ENCODE data around the gene MAST3. TPM values are rescaled to one million over a fixed set of nuclear protein-coding genes. Genes with fewer than 3 reads are reported as not detected.

The MAST3 gene
- total RNA-seq, 2 experiments from 2014 or later: 14.8 to 31.4 TPM

- Histone ChIP-seq H3K4me1 (ENCODE audit: insufficient read depth, low read length, poor library complexity, severe bottlenecking) (peaks cover 27% of the 10 kb centered on the region), H3K36me3 (ENCODE audit: insufficient read depth, low read length) (peaks cover 28% of the 10 kb centered on the region), H3K27ac (ENCODE audit: low read depth, low read length, poor library complexity, severe bottlenecking) (peak overlapping the region; percentile 90), H2AFZ (ENCODE audit: low read length) (peak overlapping the region; percentile 58; the same call in 1 of the 2 replicates), H3K4me3 (ENCODE audit: low read depth, low read length, poor library complexity, severe bottlenecking) (peak overlapping the region; percentile 82), H4K20me1 (ENCODE audit: insufficient read depth, low read length) (no peaks in the 10 kb centered on the region), H3K79me2 (ENCODE audit: insufficient read depth, low read depth, low read length) (peaks cover 3% of the 10 kb centered on the region; the same call in 1 of the 2 replicates), H3K9me2 (ENCODE audit: insufficient read depth, low read length) (no peaks in the 10 kb centered on the region), H3K4me2 (ENCODE audit: low read length) (peak overlapping the region; percentile 94), H3K9me3 (ENCODE audit: low read length) (no peaks in the 10 kb centered on the region)
- TF ChIP-seq EZH2phosphoT487 (IDR thresholded peaks at IDR 0.05; ENCODE audit: borderline replicate concordance, low read depth, low read length): no peak
- TF ChIP-seq CTCF (conservative IDR thresholded peaks at IDR 0.05; ENCODE audit: low read length): peak; percentile 88
- no TSS peak for BruUV-seq (replicated peaks)
- intact Hi-C loops (cut with micrococcal nuclease; ENCODE audit: unreplicated experiment): loop anchor here (2.0 to 5.0 kb wide), 2 partner anchors 34 to 145 kb away; partner anchors contain the start of gene ARRDC2
- ChIA-PET CTCF (ENCODE audit: unreplicated experiment) (no interaction called here), POLR2A (no interaction called here)
- peak; percentile 100 for DNase-seq (ENCODE audit: low spot score)
Observed at GRCh38 chr19:18152442-18152816, 54.9 kb downstream of the MAST3 start.

GRCh38 chr19:18152817-18153555 lies 55.4 kb downstream of the MAST3 start, which contains the start of gene PIK3R2:
Gene PIK3R2, plus strand, starts transcription at chr19:18153163. Its CDS starts 2,717 bp downstream, at chr19:18155880.
- no peaks in the 10 kb centered on the region for H4K20me1 ChIP-seq (ENCODE audit: insufficient read depth, low read length)
- no peaks in the 10 kb centered on the region for H3K9me3 ChIP-seq (ENCODE audit: low read length)
- H3K79me2 ChIP-seq (ENCODE audit: insufficient read depth, low read depth, low read length): peaks cover 3% of the 10 kb centered on the region; the same call in 1 of the 2 replicates
- no peaks in the 10 kb centered on the region for H3K9me2 ChIP-seq (ENCODE audit: insufficient read depth, low read length)
- peak within 1 kb of the TSS; percentile 82 for H3K4me3 ChIP-seq (ENCODE audit: low read depth, low read length, poor library complexity, severe bottlenecking)
- ChIA-PET CTCF (ENCODE audit: unreplicated experiment) (no interaction called here), POLR2A (no interaction called here)
- peaks cover 32% of the 10 kb centered on the region for H3K4me1 ChIP-seq (ENCODE audit: insufficient read depth, low read length, poor library complexity, severe bottlenecking)
- intact Hi-C loops (cut with micrococcal nuclease; ENCODE audit: unreplicated experiment): loop anchor here (2.0 to 5.0 kb wide), 2 partner anchors 34 to 146 kb away; partner anchors contain the start of gene ARRDC2
- peak; percentile 99 for DNase-seq (ENCODE audit: low spot score)
- H3K27ac ChIP-seq (ENCODE audit: low read depth, low read length, poor library complexity, severe bottlenecking): peak within 1 kb of the TSS; percentile 90
- no peak for TF ChIP-seq EZH2phosphoT487 (IDR thresholded peaks at IDR 0.05; ENCODE audit: borderline replicate concordance, low read depth, low read length)
- peak; percentile 58; the same call in 1 of the 2 replicates for TF ChIP-seq CTCF (conservative IDR thresholded peaks at IDR 0.05; ENCODE audit: low read length)
- peaks cover 24% of the 10 kb centered on the region; the same call in 1 of the 2 replicates for H3K36me3 ChIP-seq (ENCODE audit: insufficient read depth, low read length)
- H2AFZ ChIP-seq (ENCODE audit: low read length): peak within 1 kb of the TSS; percentile 58; the same call in 1 of the 2 replicates
- no TSS peak for BruUV-seq (replicated peaks)
- peak within 1 kb of the TSS; percentile 94 for H3K4me2 ChIP-seq (ENCODE audit: low read length)
